CD4-positive, alpha-beta memory T cell (primary cell): ENCODE measurements around the gene HABP4. TPM values are rescaled to one million over a fixed set of nuclear protein-coding genes. Genes with fewer than 3 reads are reported as not detected.

ENCODE experiments used
- CTCF ChIA-PET: fragments of 350-600 bp; sonication (Branson Sonifier 250); formaldehyde crosslinking; loops from one replicate; lab custom pipeline; 2021; ENCODE audit warnings: inconsistent platforms; ENCODE audit not compliant: partially characterized antibody; lab: Charles Lee
- POLR2A ChIA-PET: fragments of 350-600 bp; sonication (Branson Sonifier 250); formaldehyde crosslinking; loops from one replicate; lab custom pipeline; 2021; ENCODE audit not compliant: partially characterized antibody; lab: Charles Lee
- DNase-seq, 5 donors: peaks; one replicate each; pipeline versions ENCODE4 v3.0.0 to v3.0.0-alpha.2; 2020 to 2022; ENCODE audit warnings: mixed read lengths in 1 of 5
- H3K27ac ChIP-seq: one replicate; pipeline ENCODE4 v1.7.0; 2013; ENCODE audit warnings: low read depth, low read length
- H3K27me3 ChIP-seq: 2 replicates; pipeline ENCODE4 v1.7.0; 2013; ENCODE audit warnings: mild to moderate bottlenecking, low read length, moderate library complexity; ENCODE audit not compliant: insufficient read depth
- H3K36me3 ChIP-seq: 2 replicates; pipeline ENCODE4 v1.7.0; 2013; ENCODE audit warnings: mild to moderate bottlenecking, low read length, moderate library complexity; ENCODE audit not compliant: insufficient read depth
- H3K4me1 ChIP-seq: 2 replicates; pipeline ENCODE4 v1.7.0; 2013; ENCODE audit warnings: mild to moderate bottlenecking, low read length, moderate library complexity; ENCODE audit not compliant: insufficient read depth
- H3K4me3 ChIP-seq, 2 donors: one replicate each; pipeline ENCODE4 v1.7.0; 2013; ENCODE audit warnings: low read length in 2 of 2, mild to moderate bottlenecking in 1 of 2
- H3K9me3 ChIP-seq, 2 donors: one replicate each; pipeline ENCODE4 v1.7.0; 2013; ENCODE audit warnings: low read length in 2 of 2, control low read depth in 1 of 2; ENCODE audit not compliant: control insufficient read depth in 1 of 2
- H3K27ac Mint-ChIP-seq, 7 donors: one replicate each; pipeline ENCODE4 v1.8.0; 2020 to 2021; ENCODE audit warnings: mixed read lengths in 7 of 7, mild to moderate bottlenecking in 6 of 7, inconsistent platforms in 3 of 7, moderate library complexity in 3 of 7
- H3K27me3 Mint-ChIP-seq, 2 donors: one replicate each; pipeline ENCODE4 v1.8.0; 2020 to 2021; ENCODE audit warnings: mixed read lengths in 2 of 2
- H3K36me3 Mint-ChIP-seq, 2 donors: one replicate each; pipeline ENCODE4 v1.8.0; 2020 to 2021; ENCODE audit warnings: mixed read lengths in 2 of 2, inconsistent platforms in 1 of 2, mild to moderate bottlenecking in 1 of 2
- H3K4me1 Mint-ChIP-seq, 4 donors: one replicate each; pipeline ENCODE4 v1.8.0; 2020 to 2021; ENCODE audit warnings: mixed read lengths in 4 of 4, mild to moderate bottlenecking in 1 of 4
- H3K4me3 Mint-ChIP-seq, 8 donors: one replicate each; pipeline ENCODE4 v1.8.0; 2020 to 2021; ENCODE audit warnings: mixed read lengths in 8 of 8, mild to moderate bottlenecking in 7 of 8, moderate library complexity in 6 of 8, inconsistent platforms in 3 of 8
- H3K9me3 Mint-ChIP-seq, 8 donors: one replicate each; pipeline ENCODE4 v1.8.0; 2020 to 2021; ENCODE audit warnings: mixed read lengths in 8 of 8, mild to moderate bottlenecking in 5 of 8, inconsistent platforms in 3 of 8, moderate library complexity in 1 of 8
- intact Hi-C: fragments of 100-400 bp; cut with micrococcal nuclease; formaldehyde crosslinking; loops from one replicate; pipeline ENCODE4 v1.15.1; 2023
- polyA plus RNA-seq, 2 donors: library from polyadenylated mRNA; unstranded; fragments of 300-500 nt; fragmentation: Illumina TruSeq; gene quantifications; one replicate each; pipeline ENCODE4 v1.2.3, GENCODE V29; 2021
- total RNA-seq, 2 experiments: library from RNA; stranded (reverse); gene quantifications; one replicate each; pipeline ENCODE4 v1.2.3, GENCODE V29; 2021

Gene HABP4
- total and polyA plus RNA-seq, 4 experiments from 2014 or later = 18.6 to 36.6 (median 33.3) TPM

DNA sequence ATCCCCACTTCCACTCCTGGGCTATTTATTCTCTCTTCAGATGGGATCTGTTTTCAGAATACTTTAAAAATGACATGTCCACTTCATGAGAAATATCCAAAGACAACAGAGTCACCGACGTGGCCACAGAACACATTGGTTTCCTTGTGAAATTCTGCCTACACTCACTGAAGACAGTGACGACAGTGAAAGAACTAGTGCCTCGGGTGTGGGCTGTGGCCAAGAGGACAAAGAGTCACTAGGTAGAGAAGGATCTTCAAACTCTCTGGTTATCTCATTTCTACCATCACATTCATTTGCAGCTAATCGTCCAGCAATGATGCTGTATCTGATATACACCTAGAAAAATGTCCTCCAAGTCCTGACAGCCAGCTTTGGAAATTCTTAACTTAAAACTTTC, 59.1 kb downstream of the HABP4 start:
- intact Hi-C loops = no loop called here
- Histone ChIP-seq H3K4me3 (no peak overlapping the region), H3K36me3 (no peaks in the 10 kb centered on the region), H3K27ac (no peak overlapping the region), H3K27me3 (no peaks in the 10 kb centered on the region), H3K4me1 (no peaks in the 10 kb centered on the region), H3K9me3 (no peaks in the 10 kb centered on the region)
- Mint-ChIP-seq H3K27me3 (no peaks in the 10 kb centered on the region), H3K4me3 (no peak overlapping the region), H3K9me3 (no peaks in the 10 kb centered on the region), H3K27ac (peak overlapping the region in 2 of 7 donors; percentile 10 to 24), H3K36me3 (peaks cover 9 to 35% of the 10 kb centered on the region in 2 donors), H3K4me1 (peaks cover 0 to 4% (median 2%) of the 10 kb centered on the region in 4 donors)
- no peak for DNase-seq
- POLR2A ChIA-PET = no interaction called here
- CTCF ChIA-PET = interaction anchor here (1.0 to 1.4 kb wide), 2 partner anchors 14 to 17 kb away, joined by 3 read pairs; no protein-coding TSS in a partner anchor

DNA sequence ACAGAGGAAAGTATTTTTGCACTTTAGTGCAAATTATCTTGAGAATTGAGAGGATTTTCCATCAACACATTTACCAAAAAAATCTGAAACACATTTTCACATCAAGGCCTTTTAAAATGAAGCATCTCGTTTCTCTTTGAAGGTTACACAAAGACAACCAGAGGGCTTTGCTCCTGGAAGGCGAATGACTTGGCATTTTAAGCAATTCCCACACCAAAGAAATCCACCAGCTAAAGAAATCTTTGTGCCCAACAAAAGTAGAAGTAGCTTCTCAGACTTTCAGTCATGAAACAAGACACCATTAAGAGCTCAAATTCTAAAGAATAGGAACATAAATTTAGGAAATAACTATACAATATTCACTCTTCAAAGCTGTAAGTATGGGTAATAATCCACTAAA, 59.9 kb downstream of the HABP4 start:
- H3K27me3 ChIP-seq = no peaks in the 10 kb centered on the region
- H3K9me3 ChIP-seq = no peaks in the 10 kb centered on the region
- Mint-ChIP-seq H3K9me3 (no peaks in the 10 kb centered on the region), H3K27me3 (no peaks in the 10 kb centered on the region), H3K27ac (no peak overlapping the region), H3K4me1 (peaks cover 0 to 4% (median 2%) of the 10 kb centered on the region in 4 donors), H3K4me3 (no peak overlapping the region), H3K36me3 (peaks cover 13 to 40% of the 10 kb centered on the region in 2 donors)
- H3K36me3 ChIP-seq = peaks cover 4% of the 10 kb centered on the region
- DNase-seq = no peak
- H3K4me3 ChIP-seq = no peak overlapping the region
- ChIA-PET POLR2A (no interaction called here), CTCF (interaction anchor here (1.0 to 1.4 kb wide), 2 partner anchors 13 to 17 kb away, joined by 3 read pairs; no protein-coding TSS in a partner anchor)
- intact Hi-C loops = no loop called here
- H3K27ac ChIP-seq = no peak overlapping the region
- H3K4me1 ChIP-seq = no peaks in the 10 kb centered on the region

DNA sequence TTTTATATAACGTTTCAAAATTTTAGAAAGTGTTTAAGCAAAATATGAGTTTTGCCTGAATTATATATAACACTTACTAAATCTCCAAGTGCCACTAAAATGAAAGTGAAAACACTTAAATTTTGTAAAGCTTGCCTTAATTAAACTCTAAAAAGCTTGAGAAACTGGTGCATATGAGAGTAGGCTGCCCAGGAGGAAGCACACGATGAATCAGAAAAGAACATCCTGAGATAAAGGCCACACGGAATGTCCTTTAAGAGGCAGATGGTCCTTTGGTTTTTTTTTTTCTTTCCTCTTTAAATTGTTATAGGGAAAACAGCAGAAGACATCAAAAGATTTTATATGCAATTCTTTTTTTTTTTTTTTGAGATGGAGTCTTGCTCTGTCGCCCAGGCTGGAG, 60.3 kb downstream of the HABP4 start:
- Histone ChIP-seq H3K36me3 (peaks cover 5% of the 10 kb centered on the region), H3K27ac (no peak overlapping the region), H3K4me3 (no peak overlapping the region), H3K9me3 (no peaks in the 10 kb centered on the region), H3K27me3 (no peaks in the 10 kb centered on the region), H3K4me1 (no peaks in the 10 kb centered on the region)
- H3K27ac Mint-ChIP-seq = peak overlapping the region in 2 of 7 donors; percentile 17 to 42
- ChIA-PET CTCF (no interaction called here), POLR2A (no interaction called here)
- H3K27me3 Mint-ChIP-seq = no peaks in the 10 kb centered on the region
- intact Hi-C loops = no loop called here
- no peak overlapping the region for H3K4me3 Mint-ChIP-seq
- no peaks in the 10 kb centered on the region for H3K9me3 Mint-ChIP-seq
- peaks cover 16 to 42% of the 10 kb centered on the region in 2 donors for H3K36me3 Mint-ChIP-seq
- H3K4me1 Mint-ChIP-seq = peaks cover 0 to 4% (median 2%) of the 10 kb centered on the region in 4 donors
- no peak for DNase-seq

DNA sequence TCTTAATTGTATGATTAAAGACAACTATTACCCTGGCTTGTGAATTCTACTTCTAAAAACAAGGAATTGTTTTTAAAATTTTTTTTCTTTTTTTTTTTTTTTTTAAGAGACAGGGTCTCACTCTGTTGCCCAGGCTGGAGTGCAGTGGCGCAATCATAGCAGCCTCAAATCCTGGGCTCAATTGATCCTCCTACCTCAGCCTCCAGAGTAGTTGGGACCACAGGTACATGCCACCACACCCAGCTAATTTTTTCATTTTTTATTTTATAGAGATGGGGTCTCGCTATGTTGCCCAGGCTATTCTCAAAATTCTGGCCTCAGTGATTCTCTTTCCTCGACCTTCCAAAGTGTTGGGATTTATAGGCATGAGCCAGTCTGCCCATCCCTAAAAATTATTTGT, 62.3 kb downstream of the HABP4 start:
- no peaks in the 10 kb centered on the region for H3K27me3 ChIP-seq
- Mint-ChIP-seq H3K9me3 (no peaks in the 10 kb centered on the region), H3K36me3 (peaks cover 20 to 38% of the 10 kb centered on the region in 2 donors), H3K27ac (no peak overlapping the region), H3K27me3 (no peaks in the 10 kb centered on the region), H3K4me1 (peaks cover 0 to 4% (median 2%) of the 10 kb centered on the region in 4 donors), H3K4me3 (no peak overlapping the region)
- DNase-seq = no peak
- intact Hi-C loops = no loop called here
- no peaks in the 10 kb centered on the region for H3K9me3 ChIP-seq
- H3K27ac ChIP-seq = no peak overlapping the region
- peaks cover 5% of the 10 kb centered on the region for H3K36me3 ChIP-seq
- CTCF ChIA-PET = no interaction called here
- no peak overlapping the region for H3K4me3 ChIP-seq
- POLR2A ChIA-PET = no interaction called here
- H3K4me1 ChIP-seq = no peaks in the 10 kb centered on the region

DNA sequence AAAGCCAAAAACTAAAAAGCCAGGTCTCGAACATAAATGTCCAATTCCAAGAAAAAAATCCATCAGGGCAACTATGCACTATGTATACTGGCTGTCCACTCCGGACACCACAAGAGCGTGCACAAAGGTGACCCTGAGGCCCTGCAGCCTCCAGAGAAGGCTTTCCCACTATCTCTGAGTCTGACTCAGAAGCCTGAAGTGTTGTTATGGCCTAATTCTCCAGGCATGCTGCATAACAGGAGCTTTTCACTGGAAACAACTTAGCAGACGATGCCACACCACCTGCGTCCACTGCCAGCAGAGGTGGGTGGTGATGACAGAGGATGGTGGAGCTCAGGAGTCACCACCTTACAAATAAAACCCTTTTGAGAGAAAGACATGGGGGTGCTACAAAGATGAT, 63.7 kb downstream of the HABP4 start:
- H3K36me3 Mint-ChIP-seq = peaks cover 20 to 32% of the 10 kb centered on the region in 2 donors
- H3K27ac Mint-ChIP-seq = no peak overlapping the region
- DNase-seq = no peak
- H3K27me3 ChIP-seq = no peaks in the 10 kb centered on the region
- peaks cover 5% of the 10 kb centered on the region for H3K36me3 ChIP-seq
- no peak overlapping the region for H3K27ac ChIP-seq
- H3K4me1 Mint-ChIP-seq = peaks cover 0 to 4% (median 2%) of the 10 kb centered on the region in 4 donors
- H3K4me1 ChIP-seq = no peaks in the 10 kb centered on the region
- no peaks in the 10 kb centered on the region for H3K27me3 Mint-ChIP-seq
- H3K9me3 Mint-ChIP-seq = no peaks in the 10 kb centered on the region
- H3K9me3 ChIP-seq = no peaks in the 10 kb centered on the region
- CTCF ChIA-PET = interaction anchor here (0.8 kb wide), 1 partner anchor 71 kb away, joined by 3 read pairs; no protein-coding TSS in a partner anchor
- POLR2A ChIA-PET = no interaction called here
- no peak overlapping the region for H3K4me3 Mint-ChIP-seq
- no peak overlapping the region for H3K4me3 ChIP-seq
- intact Hi-C loops = no loop called here

DNA sequence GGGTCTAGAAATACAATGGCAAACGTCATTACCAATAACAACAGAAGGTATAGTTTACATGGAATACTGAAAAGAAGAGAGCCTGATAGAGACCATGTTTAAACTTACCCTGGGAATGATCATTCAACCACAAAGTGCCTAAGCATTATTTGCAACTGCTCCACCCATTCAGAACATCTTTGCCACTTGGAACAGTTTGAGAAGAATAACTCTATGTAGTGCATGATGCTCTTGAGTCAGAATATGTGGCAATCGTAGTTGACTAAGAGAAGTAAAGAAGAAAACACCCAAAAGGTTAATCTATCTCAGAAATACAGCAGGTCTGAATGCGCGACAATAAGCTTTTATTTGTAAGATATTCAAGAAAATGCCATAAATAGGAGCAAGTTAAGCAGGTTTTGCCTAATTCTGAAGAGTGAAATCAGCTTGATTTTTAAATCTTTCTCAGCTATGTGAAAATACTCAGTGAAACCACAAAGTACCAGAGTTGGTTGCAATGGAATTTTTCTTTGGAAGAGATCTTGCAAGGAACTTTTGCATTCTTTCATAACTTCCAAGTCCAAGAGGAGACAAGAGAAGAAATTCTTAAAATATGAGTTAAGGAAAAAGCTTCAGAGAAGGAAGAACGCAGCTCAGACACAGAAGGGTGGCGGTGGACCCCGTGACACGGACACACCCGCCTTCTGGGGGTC, 64.3 kb downstream of the HABP4 start:
- Histone ChIP-seq H3K36me3 (peaks cover 5% of the 10 kb centered on the region), H3K4me3 (no peak overlapping the region), H3K27me3 (no peaks in the 10 kb centered on the region), H3K27ac (no peak overlapping the region), H3K4me1 (no peaks in the 10 kb centered on the region), H3K9me3 (no peaks in the 10 kb centered on the region)
- no peak overlapping the region for H3K4me3 Mint-ChIP-seq
- H3K27ac Mint-ChIP-seq = no peak overlapping the region
- peaks cover 20 to 26% of the 10 kb centered on the region in 2 donors for H3K36me3 Mint-ChIP-seq
- no peaks in the 10 kb centered on the region for H3K27me3 Mint-ChIP-seq
- intact Hi-C loops = no loop called here
- H3K4me1 Mint-ChIP-seq = peaks cover 0 to 4% (median 2%) of the 10 kb centered on the region in 4 donors
- no peaks in the 10 kb centered on the region for H3K9me3 Mint-ChIP-seq
- no peak for DNase-seq
- ChIA-PET POLR2A (no interaction called here), CTCF (no interaction called here)

DNA sequence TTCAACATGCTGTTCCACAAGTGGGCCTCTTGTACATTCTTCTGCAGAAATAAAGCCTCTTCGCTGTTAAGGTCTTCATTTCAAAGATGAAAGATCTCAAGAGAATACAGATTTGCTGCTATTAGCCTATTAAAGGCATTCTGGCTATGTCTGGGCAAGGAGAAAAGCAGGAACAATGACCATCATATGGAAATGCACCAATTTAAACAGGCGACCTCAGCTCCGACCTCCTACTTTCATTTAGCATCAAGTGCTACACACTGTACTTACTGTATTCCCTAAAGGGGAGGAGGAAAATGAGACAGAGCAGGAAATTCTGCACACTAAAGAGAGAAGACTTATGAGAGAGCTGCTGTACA, 64.8 kb downstream of the HABP4 start:
- Histone ChIP-seq H3K4me1 (no peaks in the 10 kb centered on the region), H3K27me3 (no peaks in the 10 kb centered on the region), H3K36me3 (peaks cover 5% of the 10 kb centered on the region), H3K27ac (no peak overlapping the region), H3K4me3 (no peak overlapping the region), H3K9me3 (no peaks in the 10 kb centered on the region)
- Mint-ChIP-seq H3K27me3 (no peaks in the 10 kb centered on the region), H3K27ac (no peak overlapping the region), H3K36me3 (peaks cover 20 to 26% of the 10 kb centered on the region in 2 donors), H3K4me1 (peaks cover 0 to 4% (median 2%) of the 10 kb centered on the region in 4 donors), H3K4me3 (no peak overlapping the region), H3K9me3 (no peaks in the 10 kb centered on the region)
- ChIA-PET POLR2A (no interaction called here), CTCF (no interaction called here)
- no peak for DNase-seq
- intact Hi-C loops = no loop called here
